Heart left ventricle (tissue), 16 donors: ENCODE results near the gene CLEC3A. TPM values are rescaled to one million over a fixed set of nuclear protein-coding genes. Genes with fewer than 3 reads are reported as not detected.
"Not testable (repeated sequence)": the region's sequence is repeated elsewhere in the genome, so short reads cannot be mapped to it uniquely, and the experiment has no call there.

ENCODE experiments used
- ATAC-seq, 4 donors: fragments of 200-7000 bp; cut with Tn5 transposase; one replicate each; pipeline ENCODE4 v1.9.1; 2020 to 2022; ENCODE audit warnings: moderate library complexity in 4 of 4, mild to moderate bottlenecking in 3 of 4, moderate number of reproducible peaks in 1 of 4
- DNase-seq, 5 donors: peaks; one replicate each; pipeline ENCODE4 v3.0.0-alpha.2; 2020
- H3K27ac ChIP-seq, 12 donors: fragments of 200-600 bp; sonication (generic) in 4 of 12; one replicate each; pipeline versions ENCODE4 v1.5.0 to v1.8.0; 2016 to 2022; ENCODE audit warnings: mild to moderate bottlenecking in 2 of 12
- H3K27me3 ChIP-seq, 9 donors: fragments of 200-600 bp; sonication (generic) in 2 of 9; one replicate each; pipeline versions ENCODE4 v1.5.1 to v1.8.0; 2016 to 2022; ENCODE audit warnings: mild to moderate bottlenecking in 3 of 9
- H3K36me3 ChIP-seq, 9 donors: fragments of 200-600 bp; sonication (generic) in 2 of 9; one replicate each; pipeline versions ENCODE4 v1.5.0 to v1.8.0; 2018 to 2022; ENCODE audit warnings: mild to moderate bottlenecking in 2 of 9
- H3K4me1 ChIP-seq, 12 donors: fragments of 200-600 bp; sonication (generic) in 4 of 12; one replicate each; pipeline versions ENCODE4 v1.5.0 to v1.8.0; 2016 to 2022; ENCODE audit warnings: mild to moderate bottlenecking in 3 of 12
- H3K4me3 ChIP-seq, 12 donors: fragments of 200-600 bp; sonication (generic) in 4 of 12; one replicate each; pipeline versions ENCODE4 v1.5.0 to v1.8.0; 2017 to 2022; ENCODE audit warnings: mild to moderate bottlenecking in 9 of 12, moderate library complexity in 4 of 12
- H3K9me3 ChIP-seq, 12 donors: fragments of 200-600 bp; sonication (generic) in 4 of 12; one replicate each; pipeline versions ENCODE4 v1.5.0 to v1.8.0; 2016 to 2022; ENCODE audit warnings: mild to moderate bottlenecking in 1 of 12
- CTCF ChIP-seq, 12 donors: fragments of 200-600 bp; sonication (generic) in 4 of 12; IDR thresholded peaks; one replicate each; pipeline versions ENCODE4 v1.5.0 to v1.8.0; 2018 to 2022; ENCODE audit warnings: antibody characterized with exemption in 12 of 12, mild to moderate bottlenecking in 5 of 12
- POLR2A ChIP-seq, 2 donors: fragments of 450-650 bp; IDR thresholded peaks; one replicate each; pipeline ENCODE4 v1.6.1; 2017; ENCODE audit warnings: antibody characterized with exemption in 2 of 2, mild to moderate bottlenecking in 2 of 2, moderate library complexity in 2 of 2
- WGBS, 4 donors: extraction: QIAGEN DNeasy Blood & Tissue Kit in 2 of 4; methylation state at CpG; one replicate each; pipeline versions ENCODE4 v1.1.5 to v1.1.7; 2013 to 2018; 5-methylcytosine and 5-hydroxymethylcytosine counted together
- intact Hi-C, 10 donors: fragments of 100-400 bp; cut with DNase I; formaldehyde crosslinking; loops; one replicate each; pipeline versions ENCODE4 v1.11.1 to v1.14.2; 2022
- polyA plus RNA-seq, 2 donors: library from polyadenylated mRNA; stranded (reverse); fragments of 200-250 nt; gene quantifications; one replicate each; pipeline ENCODE4 v1.2.3, GENCODE V29; 2013
- total RNA-seq, 9 donors: library from RNA; depleted of rRNA in 2 of 9; stranded (reverse); fragments of >200 nt in 2 of 9; fragmentation: NEBNext Ultra II Directional in 3 of 9; extraction: Animal tissue kit (Norgen Biotek cat#: 25700) in 3 of 9; gene quantifications; one replicate each; pipeline versions ENCODE4 v1.1.0 to v1.2.4, GENCODE V29; 2016 to 2023
- donor health status: ischemic (EF 13 %, LVEDD 7.1; RV severe dilation, severe dysfunction).
- donor health status: healthy with polysubstance abuse.
- donor health status: DM: no; HTN: yes; CAD: no.
- donor health status: DM: no; HTN: no; CAD: no.
- donor health status: ischemic (EF 25% LVEDD 6.9; RV normal size, moderate dysfunction).
- donor health status: ischemic (EF 25% LVEDD 5.7; RV mildly dilated, moderate dysfunction).
- donor health status: healthy.
- donor health status: DM: yes; HTN: yes; CAD: no.
- donor health status: ischemic (EF 35%, LVEDD 5.7; RV mildly dilated, moderate dysfunction).
- donor health status: nonischemic (EF 11% LVEDD 7.7; RV severe dilation, severe dysfunction).
- donor health status: DM: yes; HTN: yes; CAD: no.
- donor health status: PGD.
- donor health status: ischemic (EF 29% LVEDD 5.4; RV normal size, mild dysfunction).
- donor health status: nonischemic (EF 23%, LVEDD 6.1; RV moderate dilation, normal function).

Gene CLEC3A
- total and polyA plus RNA-seq, 11 donors, result not detected

DNA sequence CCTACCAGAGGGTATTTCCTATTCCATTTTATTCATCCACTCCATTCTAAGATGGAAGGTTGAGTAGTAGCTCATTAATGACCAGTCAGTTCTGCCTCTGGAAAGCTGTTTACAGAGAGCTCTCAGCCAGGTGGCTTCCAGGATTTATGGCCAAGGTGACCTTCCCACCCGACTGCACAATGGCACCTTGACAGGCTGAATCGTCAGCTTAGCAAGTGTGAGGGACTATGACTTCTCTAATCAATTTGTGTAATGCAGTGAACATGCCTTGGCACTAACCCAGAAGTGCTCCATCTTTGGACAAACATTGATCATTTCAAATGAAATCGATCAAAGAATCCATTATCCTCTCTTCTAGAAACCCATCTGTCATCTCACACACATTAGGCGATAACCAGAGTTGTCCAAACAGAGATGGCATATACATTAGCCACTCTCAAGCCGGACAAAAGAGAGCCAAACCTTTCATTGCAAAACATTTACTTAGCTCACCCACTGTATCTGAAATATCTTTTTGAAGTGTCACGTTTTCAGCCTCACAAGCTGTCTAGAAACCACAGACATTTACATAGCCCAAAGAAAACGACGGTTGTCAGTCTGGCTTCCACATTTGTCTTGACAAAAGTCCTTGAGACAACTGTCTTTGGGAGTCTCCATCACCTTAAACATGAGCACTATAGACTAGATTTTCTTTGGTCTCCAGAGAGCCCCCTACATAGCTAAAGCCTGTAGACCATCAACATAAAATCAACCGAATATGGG, 35.6 kb downstream of the CLEC3A start:
- ATAC-seq (no peak), DNase-seq (no peak)
- no peak overlapping the region for H3K4me3 ChIP-seq
- H3K27me3 ChIP-seq, result peaks cover 0 to 10% (median 0%) of the 10 kb centered on the region in 9 donors
- intact Hi-C loops, result no loop called here
- WGBS, 4 donors, result 78 to 81% (median 80%) methylated on average over 9 of the region's 9 CpGs
- no peaks in the 10 kb centered on the region for H3K36me3 ChIP-seq
- no peaks in the 10 kb centered on the region for H3K9me3 ChIP-seq
- TF ChIP-seq CTCF (IDR thresholded peaks at IDR 0.05) (no peak), POLR2A (IDR thresholded peaks at IDR 0.05) (no peak)
- no peak overlapping the region for H3K27ac ChIP-seq
- H3K4me1 ChIP-seq, result no peaks in the 10 kb centered on the region

DNA sequence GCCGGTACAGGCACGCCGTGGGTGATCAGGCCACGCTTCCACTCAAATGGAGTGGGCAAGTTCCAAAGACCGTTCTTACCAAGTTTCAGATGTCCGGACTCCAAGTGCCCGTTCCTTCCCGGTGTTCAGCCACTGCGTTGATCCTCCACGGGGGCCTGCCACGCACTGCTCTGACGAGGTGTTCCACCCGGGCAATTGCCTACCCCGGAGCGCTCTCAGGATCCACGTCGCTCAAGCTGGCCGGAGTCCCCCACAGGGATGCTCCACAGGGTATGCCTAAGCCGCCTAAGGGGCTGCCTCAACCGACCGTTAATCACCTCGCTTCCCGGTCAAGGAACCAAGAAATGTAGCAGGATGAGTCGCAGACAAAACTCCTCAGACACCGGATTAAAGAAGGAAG, 37.5 kb downstream of the CLEC3A start:
- H3K4me3 ChIP-seq, DNase-seq, H3K27ac ChIP-seq, intact Hi-C loops, ATAC-seq, H3K27me3 ChIP-seq, H3K4me1 ChIP-seq, H3K36me3 ChIP-seq, H3K9me3 ChIP-seq: not testable (repeated sequence)
- 78 to 84% (median 81%) methylated on average over 24 to 25 of the region's 25 CpGs for WGBS, 4 donors

DNA sequence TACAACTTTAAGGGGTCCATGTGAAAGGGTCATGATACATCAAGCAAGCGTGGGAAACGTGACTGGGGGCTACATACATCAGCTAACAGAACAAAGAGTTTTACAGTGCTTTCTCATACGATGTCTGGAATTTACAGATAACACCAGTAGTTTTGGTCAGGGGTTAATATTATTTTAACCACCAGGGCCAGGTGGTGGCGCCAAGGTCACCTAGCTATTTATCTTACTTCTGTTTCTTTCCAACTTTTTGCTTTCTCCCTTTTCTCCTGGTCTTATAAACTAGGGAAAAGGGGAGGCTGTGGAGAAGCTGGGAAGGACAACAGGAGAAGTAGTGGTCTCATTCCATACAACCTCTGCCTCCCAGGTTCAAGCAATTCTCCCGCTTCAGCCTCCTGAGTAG, 37.9 kb downstream of the CLEC3A start:
- ATAC-seq, result no peak
- intact Hi-C loops, result no loop called here
- 30 to 38% (median 36%) methylated on average over 5 of the region's 5 CpGs for WGBS, 4 donors

DNA sequence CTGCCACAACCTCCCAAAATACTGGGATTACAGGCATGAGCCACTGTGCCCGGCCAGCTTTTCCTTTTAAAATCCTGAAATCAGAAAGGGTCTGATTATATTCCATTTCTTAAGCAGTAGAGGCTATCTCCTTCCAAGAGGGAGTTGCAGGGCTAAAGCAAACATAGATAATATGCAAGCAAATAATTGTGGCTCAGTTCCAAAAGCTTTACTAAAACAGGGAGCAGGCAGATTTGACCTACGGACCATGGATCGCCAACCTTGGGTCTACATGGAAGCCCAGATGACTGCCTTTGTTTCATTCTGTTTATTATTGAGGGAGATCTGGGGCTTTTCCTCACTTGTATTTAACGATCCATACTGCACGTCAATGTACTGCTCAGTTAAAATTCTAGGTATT, 38.5 kb downstream of the CLEC3A start:
- WGBS, 4 donors, result 68 to 77% (median 73%) methylated on average over 5 of the region's 5 CpGs
- intact Hi-C loops, result no loop called here

More for the DNA sequence above, 37.9 kb downstream of the CLEC3A start:
- Histone ChIP-seq H3K4me3 (no peak overlapping the region), H3K9me3 (no peaks in the 10 kb centered on the region), H3K27me3 (peaks cover 0 to 6% (median 0%) of the 10 kb centered on the region in 9 donors), H3K4me1 (no peaks in the 10 kb centered on the region), H3K27ac (no peak overlapping the region), H3K36me3 (no peaks in the 10 kb centered on the region)
- no peak for DNase-seq
- TF ChIP-seq CTCF (IDR thresholded peaks at IDR 0.05), result no peak
- TF ChIP-seq POLR2A (IDR thresholded peaks at IDR 0.05), result no peak

More for the DNA sequence above, 38.5 kb downstream of the CLEC3A start:
- DNase-seq (no peak), ATAC-seq (no peak)
- H3K27me3 ChIP-seq, result peaks cover 0 to 6% (median 0%) of the 10 kb centered on the region in 9 donors
- H3K36me3 ChIP-seq, result no peaks in the 10 kb centered on the region
- H3K4me3 ChIP-seq, result no peak overlapping the region
- H3K4me1 ChIP-seq, result no peaks in the 10 kb centered on the region
- H3K27ac ChIP-seq, result no peak overlapping the region
- H3K9me3 ChIP-seq, result no peaks in the 10 kb centered on the region
- no peak for TF ChIP-seq CTCF (IDR thresholded peaks at IDR 0.05)
- TF ChIP-seq POLR2A (IDR thresholded peaks at IDR 0.05), result no peak
